K562 (cell line): ENCODE results near the gene DNAJC9. TPM values are rescaled to one million over a fixed set of nuclear protein-coding genes. Genes with fewer than 3 reads are reported as not detected.

Source experiments
- AFF4 ChIP-seq: sonication (generic); formaldehyde crosslinking; IDR thresholded peaks from 2 replicates; pipeline ENCODE4 v1.8.0; 2023; ENCODE audit warnings: mild to moderate bottlenecking, missing genetic modification reagents
- ARNT ChIP-seq, 2 experiments: fragments of 450-650 bp; IDR thresholded peaks; 2 replicates each; pipeline ENCODE4 v1.6.1; 2016; ENCODE audit warnings: mild to moderate bottlenecking in 1 of 2
- ATF1 ChIP-seq, 2 experiments: fragments of 450-650 bp in 1 of 2; IDR thresholded peaks; 2 replicates each; pipeline ENCODE4 v1.6.1; 2016; ENCODE audit warnings: missing compliant biosample characterization in 1 of 2, missing genetic modification characterization in 1 of 2
- NEUROD1 ChIP-seq: fragments of 150-350 bp; IDR thresholded peaks from 2 replicates; pipeline ENCODE4 v1.6.1; 2014; ENCODE audit warnings: borderline replicate concordance, low read length, low read depth; ENCODE audit not compliant: partially characterized antibody
- NFIX ChIP-seq: fragments of 250-450 bp; sonication (Bioruptor Pico); IDR thresholded peaks from 2 replicates; pipeline ENCODE4 v1.4.0; 2020; ENCODE audit warnings: low read depth, mild to moderate bottlenecking, moderate library complexity
- NR0B1 ChIP-seq: fragments of 450-650 bp; IDR thresholded peaks from one replicate; pipeline ENCODE4 v1.6.1; 2018; ENCODE audit warnings: mild to moderate bottlenecking, moderate library complexity; ENCODE audit not compliant: partially characterized antibody
- NR2C2 ChIP-seq, 2 experiments: fragments of 200-800 bp in 1 of 2; sonication (Bioruptor generic) in 1 of 2; sonication (generic) in 1 of 2; formaldehyde crosslinking in 1 of 2; IDR thresholded peaks; 2 replicates each; pipeline versions ENCODE4 v1.6.1 to v1.8.0; 2016 to 2022; ENCODE audit warnings: mild to moderate bottlenecking in 1 of 2, missing compliant biosample characterization in 1 of 2, missing genetic modification characterization in 1 of 2, missing genetic modification reagents in 1 of 2
- PURB ChIP-seq: sonication (generic); formaldehyde crosslinking; IDR thresholded peaks from 2 replicates; pipeline ENCODE4 v1.9.0; 2021; ENCODE audit warnings: low read depth, mild to moderate bottlenecking, missing genetic modification reagents
- RBBP5 ChIP-seq: fragments of 200-600 bp; sonication (generic); IDR thresholded peaks from 2 replicates; pipeline ENCODE4 v1.6.1; 2012; ENCODE audit warnings: borderline replicate concordance, mild to moderate bottlenecking, low read length, control low read depth, inconsistent platforms; ENCODE audit not compliant: insufficient read depth, poor library complexity, severe bottlenecking
- SREBF1 ChIP-seq: fragments of 150-350 bp; IDR thresholded peaks from 2 replicates; pipeline ENCODE4 v1.6.1; 2014; ENCODE audit warnings: antibody characterized with exemption, low read depth, low read length, borderline replicate concordance
- STAT5A ChIP-seq: IDR thresholded peaks from 2 replicates; pipeline ENCODE4 v1.6.1; 2012; ENCODE audit warnings: low read length, inconsistent platforms, borderline replicate concordance
- ZBTB1 ChIP-seq: sonication (generic); formaldehyde crosslinking; IDR thresholded peaks from 2 replicates; pipeline ENCODE4 v1.8.1; 2023; ENCODE audit warnings: missing genetic modification reagents, low read depth, mild to moderate bottlenecking, borderline replicate concordance
- ZNF24 ChIP-seq: fragments of 450-650 bp; IDR thresholded peaks from 2 replicates; pipeline ENCODE4 v1.6.1; 2016
- ZNF584 ChIP-seq: fragments of 200-800 bp; sonication (Bioruptor generic); IDR thresholded peaks from 2 replicates; pipeline ENCODE4 v1.6.1; 2016; ENCODE audit warnings: low read depth, mild to moderate bottlenecking, missing genetic modification characterization, missing compliant biosample characterization
- polyA plus RNA-seq, 8 experiments: library from polyadenylated mRNA; depleted of rRNA in 4 of 8; stranded (reverse) in 5 of 8; unstranded in 3 of 8; fragments of >200 nt; fragmentation: Nextera tagmentation in 2 of 8; fragmentation: Illumina TruSeq in 1 of 8; extraction: Ambion mirVana in 2 of 8; extraction: Trizol in 1 of 8; gene quantifications; 2 replicates each; pipeline versions ENCODE4 v1.2.1 to v1.2.3, GENCODE V29; 2011 to 2014; ENCODE audit warnings: inconsistent platforms in 1 of 8, missing spikeins in 1 of 8
- total RNA-seq, 7 experiments: library from RNA; depleted of rRNA in 6 of 7; stranded (reverse); fragments of >200 nt in 6 of 7; fragmentation: Illumina TruSeq in 2 of 7; extraction: Trizol in 2 of 7; gene quantifications; 2 replicates each; pipeline versions ENCODE4 v1.2.1 to v1.2.3, GENCODE V29; 2011 to 2021; ENCODE audit warnings: low replicate concordance in 1 of 7
- TF ChIP-seq, protein P1 (sequence below): fragments of 250-450 bp; sonication (Bioruptor Pico); IDR thresholded peaks from 2 replicates; pipeline ENCODE4 v1.4.0; 2020

DNAJC9 gene
- total and polyA plus RNA-seq, 9 of the 15 experiments (the other 6 are each of a cell fraction or from before 2014, with no cell fraction given): 66.7 to 133 (median 102) TPM

DNA sequence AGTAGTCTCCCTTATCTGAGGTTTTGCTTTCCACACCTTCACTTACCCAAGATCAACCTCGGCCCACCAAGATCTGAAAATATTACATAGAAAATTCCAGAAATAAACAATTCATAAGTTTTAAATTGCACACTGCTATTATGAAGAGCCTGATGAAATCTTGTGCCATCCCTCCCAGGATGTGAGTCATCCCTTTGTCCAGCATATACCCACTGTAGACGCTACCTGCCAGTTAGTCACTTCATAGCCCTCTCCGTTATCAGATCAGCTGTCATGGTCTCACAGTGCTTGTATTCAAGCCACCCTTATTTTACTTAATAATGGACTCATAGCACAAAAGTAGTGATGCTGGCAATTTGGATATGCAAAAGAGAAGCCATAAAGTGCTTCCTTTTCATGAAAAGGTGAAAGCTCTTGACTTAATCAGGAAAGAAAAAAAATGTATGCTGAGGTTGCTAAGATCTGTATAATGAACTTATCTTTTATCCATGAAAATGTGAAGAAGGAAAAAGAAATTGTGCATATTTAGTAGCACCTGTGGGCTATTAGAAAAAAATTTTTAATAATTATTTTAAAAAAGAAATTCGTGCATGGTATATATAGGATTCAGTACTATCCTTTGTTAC lies 15.2 kb upstream of the DNAJC9 start (continued):
- TF ChIP-seq NR0B1: no peak
- TF ChIP-seq NEUROD1: peak; percentile 73
- peak in 1 of 2 experiments; percentile 33; a peak in 1 of 4 replicates for TF ChIP-seq ARNT (IDR thresholded peaks at IDR 0.05)
- TF ChIP-seq SREBF1: no peak
- 0 out of 2 replicates have a peak, but pooled peaks have one; percentile 65 for TF ChIP-seq ZNF584 (CRISPR knock-in tag)
- TF ChIP-seq RBBP5: no peak
- TF ChIP-seq PURB (CRISPR knock-in tag): no peak
- 0 out of 2 replicates have a peak, but pooled peaks have one; percentile 65 for TF ChIP-seq ZNF24
- TF ChIP-seq STAT5A: no peak
- no peak for TF ChIP-seq NR2C2 (CRISPR knock-in tag; IDR thresholded peaks at IDR 0.05)
- TF ChIP-seq NR2C2 (tag; IDR thresholded peaks at IDR 0.05): peak; percentile 35; the same call in 1 of the 2 replicates
- TF ChIP-seq, protein P1, sequence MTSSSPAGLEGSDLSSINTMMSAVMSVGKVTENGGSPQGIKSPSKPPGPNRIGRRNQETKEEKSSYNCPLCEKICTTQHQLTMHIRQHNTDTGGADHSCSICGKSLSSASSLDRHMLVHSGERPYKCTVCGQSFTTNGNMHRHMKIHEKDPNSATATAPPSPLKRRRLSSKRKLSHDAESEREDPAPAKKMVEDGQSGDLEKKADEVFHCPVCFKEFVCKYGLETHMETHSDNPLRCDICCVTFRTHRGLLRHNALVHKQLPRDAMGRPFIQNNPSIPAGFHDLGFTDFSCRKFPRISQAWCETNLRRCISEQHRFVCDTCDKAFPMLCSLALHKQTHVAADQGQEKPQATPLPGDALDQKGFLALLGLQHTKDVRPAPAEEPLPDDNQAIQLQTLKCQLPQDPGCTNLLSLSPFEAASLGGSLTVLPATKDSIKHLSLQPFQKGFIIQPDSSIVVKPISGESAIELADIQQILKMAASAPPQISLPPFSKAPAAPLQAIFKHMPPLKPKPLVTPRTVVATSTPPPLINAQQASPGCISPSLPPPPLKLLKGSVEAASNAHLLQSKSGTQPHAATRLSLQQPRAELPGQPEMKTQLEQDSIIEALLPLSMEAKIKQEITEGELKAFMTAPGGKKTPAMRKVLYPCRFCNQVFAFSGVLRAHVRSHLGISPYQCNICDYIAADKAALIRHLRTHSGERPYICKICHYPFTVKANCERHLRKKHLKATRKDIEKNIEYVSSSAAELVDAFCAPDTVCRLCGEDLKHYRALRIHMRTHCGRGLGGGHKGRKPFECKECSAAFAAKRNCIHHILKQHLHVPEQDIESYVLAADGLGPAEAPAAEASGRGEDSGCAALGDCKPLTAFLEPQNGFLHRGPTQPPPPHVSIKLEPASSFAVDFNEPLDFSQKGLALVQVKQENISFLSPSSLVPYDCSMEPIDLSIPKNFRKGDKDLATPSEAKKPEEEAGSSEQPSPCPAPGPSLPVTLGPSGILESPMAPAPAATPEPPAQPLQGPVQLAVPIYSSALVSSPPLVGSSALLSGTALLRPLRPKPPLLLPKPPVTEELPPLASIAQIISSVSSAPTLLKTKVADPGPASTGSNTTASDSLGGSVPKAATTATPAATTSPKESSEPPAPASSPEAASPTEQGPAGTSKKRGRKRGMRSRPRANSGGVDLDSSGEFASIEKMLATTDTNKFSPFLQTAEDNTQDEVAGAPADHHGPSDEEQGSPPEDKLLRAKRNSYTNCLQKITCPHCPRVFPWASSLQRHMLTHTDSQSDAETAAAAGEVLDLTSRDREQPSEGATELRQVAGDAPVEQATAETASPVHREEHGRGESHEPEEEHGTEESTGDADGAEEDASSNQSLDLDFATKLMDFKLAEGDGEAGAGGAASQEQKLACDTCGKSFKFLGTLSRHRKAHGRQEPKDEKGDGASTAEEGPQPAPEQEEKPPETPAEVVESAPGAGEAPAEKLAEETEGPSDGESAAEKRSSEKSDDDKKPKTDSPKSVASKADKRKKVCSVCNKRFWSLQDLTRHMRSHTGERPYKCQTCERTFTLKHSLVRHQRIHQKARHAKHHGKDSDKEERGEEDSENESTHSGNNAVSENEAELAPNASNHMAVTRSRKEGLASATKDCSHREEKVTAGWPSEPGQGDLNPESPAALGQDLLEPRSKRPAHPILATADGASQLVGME (CRISPR knock-in tag): no peak
- TF ChIP-seq ATF1 (CRISPR knock-in tag; IDR thresholded peaks at IDR 0.05): no peak
- TF ChIP-seq ATF1 (tag; IDR thresholded peaks at IDR 0.05): 0 out of 2 replicates have a peak, but pooled peaks have one; percentile 18
- TF ChIP-seq ZBTB1 (CRISPR knock-in tag): no peak
- no peak for TF ChIP-seq AFF4 (CRISPR knock-in tag)
- TF ChIP-seq NFIX: no peak
